HG02973 (cell line): ENCODE data around the gene SCAF1.

Experiments used
- ATAC-seq: cut with Tn5 transposase; IDR thresholded peaks from one replicate; pipeline ENCODE4 v1.9.1; 2021; ENCODE audit warnings: moderate library complexity; ENCODE audit not compliant: unreplicated experiment

The SCAF1 gene

DNA sequence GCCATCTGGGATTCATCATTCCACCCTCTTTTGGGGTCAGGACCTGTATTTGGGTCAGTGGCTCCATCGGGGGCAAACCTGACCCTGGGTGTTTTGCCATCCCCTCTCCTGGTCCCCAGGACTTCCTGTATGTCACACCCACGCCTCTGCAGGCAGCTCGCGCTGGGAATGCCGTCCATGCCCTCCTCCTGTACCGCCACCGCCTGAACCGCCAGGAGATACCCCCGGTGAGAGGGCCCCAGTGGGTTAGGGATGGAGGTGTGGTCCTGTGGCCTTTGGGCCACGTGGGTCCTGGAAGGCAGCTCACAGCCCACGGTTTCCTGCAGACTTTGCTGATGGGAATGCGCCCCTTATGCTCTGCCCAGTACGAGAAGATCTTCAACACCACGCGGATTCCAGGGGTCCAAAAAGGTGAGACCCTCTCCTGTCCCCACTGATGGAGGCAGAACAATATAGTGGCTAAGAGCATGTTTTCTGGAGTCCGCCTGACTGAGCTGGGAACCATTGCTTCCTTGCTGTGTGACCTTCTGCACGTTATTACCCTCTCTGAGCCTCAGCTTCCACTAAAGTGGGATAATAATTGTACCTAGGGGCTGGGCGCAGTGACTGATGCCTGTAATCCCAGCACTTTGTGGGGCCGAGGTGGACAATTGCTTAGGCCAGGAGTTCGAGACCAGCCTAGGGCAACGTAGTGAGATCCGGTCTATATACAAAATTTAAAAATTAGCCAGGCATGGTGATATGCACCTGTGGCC, 63.1 kb downstream of the SCAF1 start:
- no peak for ATAC-seq

DNA sequence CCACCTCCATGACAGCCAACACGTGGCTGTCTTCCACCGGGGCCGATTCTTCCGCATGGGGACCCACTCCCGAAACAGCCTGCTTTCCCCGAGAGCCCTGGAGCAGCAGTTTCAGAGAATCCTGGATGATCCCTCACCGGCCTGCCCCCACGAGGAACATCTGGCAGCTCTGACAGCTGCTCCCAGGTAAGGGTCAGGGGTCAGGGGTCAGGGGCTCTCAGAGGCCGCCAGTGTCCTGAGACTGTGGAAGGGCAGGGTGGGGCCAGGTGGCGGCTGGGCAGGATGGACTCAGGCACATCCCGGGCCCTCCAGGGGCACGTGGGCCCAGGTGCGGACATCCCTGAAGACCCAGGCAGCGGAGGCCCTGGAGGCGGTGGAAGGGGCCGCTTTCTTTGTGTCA, 63.9 kb downstream of the SCAF1 start:
- ATAC-seq = no peak
